ENCODE data around the gene SIDT1.
A peak's percentile ranks its signal among the peaks of the same experiment; 100 is the strongest.

Gene SIDT1

GRCh38 chr3:113507501-113508067 is 24.8 kb upstream of the SIDT1 start:
- Histone ChIP-seq H3K4me2 (ENCODE audit: low read length) (no peak overlapping the region), H3K4me3 (ENCODE audit: low read length) (no peak overlapping the region), H3K27me3 (ENCODE audit: low read depth, low read length) (no peaks in the 10 kb centered on the region), H3K36me3 (replicated peaks; ENCODE audit: low read depth, low read length) (peaks cover 3% of the 10 kb centered on the region), H3K79me2 (ENCODE audit: low read length) (peaks cover 8% of the 10 kb centered on the region; the same call in 1 of the 2 replicates), H3K9ac (ENCODE audit: low read length) (no peak overlapping the region), H4K20me1 (ENCODE audit: insufficient read depth, low read length) (no peaks in the 10 kb centered on the region), H3K4me1 (ENCODE audit: low read length) (peaks cover 4% of the 10 kb centered on the region; the same call in 1 of the 2 replicates), H3K9me3 (ENCODE audit: insufficient read depth, low read length) (no peaks in the 10 kb centered on the region), H3K27ac (ENCODE audit: low read length) (no peak overlapping the region), H2AFZ (ENCODE audit: low read depth, low read length) (no peak overlapping the region)
- TF ChIP-seq, protein P1, sequence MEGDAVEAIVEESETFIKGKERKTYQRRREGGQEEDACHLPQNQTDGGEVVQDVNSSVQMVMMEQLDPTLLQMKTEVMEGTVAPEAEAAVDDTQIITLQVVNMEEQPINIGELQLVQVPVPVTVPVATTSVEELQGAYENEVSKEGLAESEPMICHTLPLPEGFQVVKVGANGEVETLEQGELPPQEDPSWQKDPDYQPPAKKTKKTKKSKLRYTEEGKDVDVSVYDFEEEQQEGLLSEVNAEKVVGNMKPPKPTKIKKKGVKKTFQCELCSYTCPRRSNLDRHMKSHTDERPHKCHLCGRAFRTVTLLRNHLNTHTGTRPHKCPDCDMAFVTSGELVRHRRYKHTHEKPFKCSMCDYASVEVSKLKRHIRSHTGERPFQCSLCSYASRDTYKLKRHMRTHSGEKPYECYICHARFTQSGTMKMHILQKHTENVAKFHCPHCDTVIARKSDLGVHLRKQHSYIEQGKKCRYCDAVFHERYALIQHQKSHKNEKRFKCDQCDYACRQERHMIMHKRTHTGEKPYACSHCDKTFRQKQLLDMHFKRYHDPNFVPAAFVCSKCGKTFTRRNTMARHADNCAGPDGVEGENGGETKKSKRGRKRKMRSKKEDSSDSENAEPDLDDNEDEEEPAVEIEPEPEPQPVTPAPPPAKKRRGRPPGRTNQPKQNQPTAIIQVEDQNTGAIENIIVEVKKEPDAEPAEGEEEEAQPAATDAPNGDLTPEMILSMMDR (IDR thresholded peaks at IDR 0.05; ENCODE audit: low read depth, low read length) = no peak
- no peak for TF ChIP-seq EZH2phosphoT487 (IDR thresholded peaks at IDR 0.05; ENCODE audit: low read depth)

- no peaks in the 10 kb centered on the region for H3K9me3 ChIP-seq (ENCODE audit: insufficient read depth, low read length)
- H3K79me2 ChIP-seq (ENCODE audit: low read length) = peaks cover 20% of the 10 kb centered on the region
- no peaks in the 10 kb centered on the region for H3K27me3 ChIP-seq (ENCODE audit: low read depth, low read length)
Measured at GRCh38 chr3:113508966-113509365, 23.4 kb upstream of the SIDT1 start.

GRCh38 chr3:113514265-113514769 is 18.0 kb upstream of the SIDT1 start:
- peaks cover 13% of the 10 kb centered on the region for H3K4me1 ChIP-seq (ENCODE audit: low read length)
- H3K4me2 ChIP-seq (ENCODE audit: low read length) = peak overlapping the region; percentile 77
- peak overlapping the region; percentile 97 for H2AFZ ChIP-seq (ENCODE audit: low read depth, low read length)
- H3K36me3 ChIP-seq (replicated peaks; ENCODE audit: low read depth, low read length) = no peaks in the 10 kb centered on the region
- H3K4me3 ChIP-seq (ENCODE audit: low read length) = peak overlapping the region; percentile 97
- no peak for TF ChIP-seq EZH2phosphoT487 (IDR thresholded peaks at IDR 0.05; ENCODE audit: low read depth)
- TF ChIP-seq, protein P1 (IDR thresholded peaks at IDR 0.05; ENCODE audit: low read depth, low read length) = no peak
- H3K9ac ChIP-seq (ENCODE audit: low read length) = peak overlapping the region; percentile 94
- peaks cover 19% of the 10 kb centered on the region for H3K79me2 ChIP-seq (ENCODE audit: low read length)
- H3K9me3 ChIP-seq (ENCODE audit: insufficient read depth, low read length) = no peaks in the 10 kb centered on the region
- H4K20me1 ChIP-seq (ENCODE audit: insufficient read depth, low read length) = no peaks in the 10 kb centered on the region
- no peaks in the 10 kb centered on the region for H3K27me3 ChIP-seq (ENCODE audit: low read depth, low read length)
- H3K27ac ChIP-seq (ENCODE audit: low read length) = peak overlapping the region; percentile 78

More at GRCh38 chr3:113508966-113509365, 23.4 kb upstream of the SIDT1 start:
- H3K27ac ChIP-seq (ENCODE audit: low read length) = no peak overlapping the region
- no peak overlapping the region for H3K4me2 ChIP-seq (ENCODE audit: low read length)
- no peak overlapping the region for H2AFZ ChIP-seq (ENCODE audit: low read depth, low read length)
- TF ChIP-seq, protein P1 (IDR thresholded peaks at IDR 0.05; ENCODE audit: low read depth, low read length) = no peak
- no peak for TF ChIP-seq EZH2phosphoT487 (IDR thresholded peaks at IDR 0.05; ENCODE audit: low read depth)
- H3K9ac ChIP-seq (ENCODE audit: low read length) = no peak overlapping the region
- H3K4me3 ChIP-seq (ENCODE audit: low read length) = no peak overlapping the region
- peaks cover 9% of the 10 kb centered on the region for H3K4me1 ChIP-seq (ENCODE audit: low read length)
- no peaks in the 10 kb centered on the region for H4K20me1 ChIP-seq (ENCODE audit: insufficient read depth, low read length)
- H3K36me3 ChIP-seq (replicated peaks; ENCODE audit: low read depth, low read length) = peaks cover 3% of the 10 kb centered on the region

- peaks cover 13% of the 10 kb centered on the region for H3K4me1 ChIP-seq (ENCODE audit: low read length)
- H3K27ac ChIP-seq (ENCODE audit: low read length) = no peak overlapping the region
- peak overlapping the region; percentile 95 for H3K4me2 ChIP-seq (ENCODE audit: low read length)
- H3K27me3 ChIP-seq (ENCODE audit: low read depth, low read length) = no peaks in the 10 kb centered on the region
- peak overlapping the region; percentile 97 for H3K4me3 ChIP-seq (ENCODE audit: low read length)
- no peak overlapping the region for H2AFZ ChIP-seq (ENCODE audit: low read depth, low read length)
- peak overlapping the region; percentile 94; the same call in 1 of the 2 replicates for H3K9ac ChIP-seq (ENCODE audit: low read length)
- no peaks in the 10 kb centered on the region for H3K9me3 ChIP-seq (ENCODE audit: insufficient read depth, low read length)
- H3K36me3 ChIP-seq (replicated peaks; ENCODE audit: low read depth, low read length) = no peaks in the 10 kb centered on the region
- H3K79me2 ChIP-seq (ENCODE audit: low read length) = peaks cover 19% of the 10 kb centered on the region
- H4K20me1 ChIP-seq (ENCODE audit: insufficient read depth, low read length) = no peaks in the 10 kb centered on the region
- TF ChIP-seq EZH2phosphoT487 (IDR thresholded peaks at IDR 0.05; ENCODE audit: low read depth) = no peak
Measured at GRCh38 chr3:113516115-113516505, 16.2 kb upstream of the SIDT1 start.
